NCI-H1092 (cell line): ENCODE data around the gene PTX3.

Experiments
- DNase-seq: peaks from one replicate; lab custom pipeline; 2025; lab: John Stamatoyannopoulos, UW

Gene PTX3

GRCh38 chr3:157475921-157476414 is 39.3 kb downstream of the PTX3 start:
- DNase-seq = no peak

- DNase-seq = no peak
Observed at GRCh38 chr3:157477441-157477840, 40.8 kb downstream of the PTX3 start.

GRCh38 chr3:157479464-157480243 is 43.0 kb downstream of the PTX3 start:
- DNase-seq = no peak

GRCh38 chr3:157487339-157487738 is 50.7 kb downstream of the PTX3 start:
- no peak for DNase-seq

GRCh38 chr3:157488144-157488543 is 51.5 kb downstream of the PTX3 start:
- DNase-seq = no peak

GRCh38 chr3:157491136-157491535 is 54.5 kb downstream of the PTX3 start:
- no peak for DNase-seq
